ENCODE measurements around the gene CYBRD1. TPM values are rescaled to one million over a fixed set of nuclear protein-coding genes. Genes with fewer than 3 reads are reported as not detected.

The CYBRD1 gene
- polyA plus RNA-seq, 1 experiment, result 157 TPM

- ChIA-PET POLR2A (no interaction called here), CTCF (interaction anchor here (0.6 to 1.3 kb wide), 3 partner anchors 16 to 391 kb away, joined by 3 to 5 read pairs (median 3); no protein-coding TSS in a partner anchor)
- Histone ChIP-seq H3K27me3 (ENCODE audit: control insufficient read depth, insufficient read depth, low read length) (peaks cover 11% of the 10 kb centered on the region), H3K27ac (ENCODE audit: low read depth, low read length) (no peak overlapping the region), H3K9me3 (ENCODE audit: control insufficient read depth, insufficient read depth, low read length) (no peaks in the 10 kb centered on the region), H3K4me3 (ENCODE audit: low read depth, low read length) (no peak overlapping the region)
- TF ChIP-seq CTCF (IDR thresholded peaks at IDR 0.05; ENCODE audit: low read depth, low read length), result no peak
- no peak for DNase-seq (ENCODE audit: low read depth, low spot score)
Measured at GRCh38 chr2:171571721-171572120, 49.4 kb downstream of the CYBRD1 start.

- Histone ChIP-seq H3K27me3 (ENCODE audit: control insufficient read depth, insufficient read depth, low read length) (peaks cover 4% of the 10 kb centered on the region), H3K27ac (ENCODE audit: low read depth, low read length) (no peak overlapping the region), H3K4me3 (ENCODE audit: low read depth, low read length) (no peak overlapping the region), H3K9me3 (ENCODE audit: control insufficient read depth, insufficient read depth, low read length) (no peaks in the 10 kb centered on the region)
- TF ChIP-seq CTCF (IDR thresholded peaks at IDR 0.05; ENCODE audit: low read depth, low read length), result peak; percentile 95
- CTCF ChIA-PET, result interaction anchor here (0.5 to 3.5 kb wide), 18 partner anchors 14 to 910 kb away, joined by 3 to 18 read pairs (median 6); partner anchors contain the start of gene DLX2
- DNase-seq (ENCODE audit: low read depth, low spot score), result peak; percentile 15
- POLR2A ChIA-PET, result no interaction called here
Measured at GRCh38 chr2:171574149-171574795, 52.0 kb downstream of the CYBRD1 start.

GRCh38 chr2:171575606-171576005 is 53.3 kb downstream of the CYBRD1 start:
- H3K27me3 ChIP-seq (ENCODE audit: control insufficient read depth, insufficient read depth, low read length), result peaks cover 4% of the 10 kb centered on the region
- H3K4me3 ChIP-seq (ENCODE audit: low read depth, low read length), result no peak overlapping the region
- no peak for DNase-seq (ENCODE audit: low read depth, low spot score)
- H3K9me3 ChIP-seq (ENCODE audit: control insufficient read depth, insufficient read depth, low read length), result no peaks in the 10 kb centered on the region
- CTCF ChIA-PET, result interaction anchor here (1.0 to 3.5 kb wide), 2 partner anchors 551 to 890 kb away, joined by 3 to 18 read pairs; no protein-coding TSS in a partner anchor
- POLR2A ChIA-PET, result no interaction called here
- H3K27ac ChIP-seq (ENCODE audit: low read depth, low read length), result no peak overlapping the region
- TF ChIP-seq CTCF (IDR thresholded peaks at IDR 0.05; ENCODE audit: low read depth, low read length), result no peak

- H3K27me3 ChIP-seq (ENCODE audit: control insufficient read depth, insufficient read depth, low read length), result no peaks in the 10 kb centered on the region
- no peak for DNase-seq (ENCODE audit: low read depth, low spot score)
- H3K27ac ChIP-seq (ENCODE audit: low read depth, low read length), result no peak overlapping the region
- no peak overlapping the region for H3K4me3 ChIP-seq (ENCODE audit: low read depth, low read length)
- ChIA-PET POLR2A (no interaction called here), CTCF (interaction anchor here (0.6 kb wide), 1 partner anchor 627 kb away, joined by 3 read pairs; no protein-coding TSS in a partner anchor)
- no peak for TF ChIP-seq CTCF (IDR thresholded peaks at IDR 0.05; ENCODE audit: low read depth, low read length)
- no peaks in the 10 kb centered on the region for H3K9me3 ChIP-seq (ENCODE audit: control insufficient read depth, insufficient read depth, low read length)
Measured at GRCh38 chr2:171578127-171578803, 56.0 kb downstream of the CYBRD1 start.

GRCh38 chr2:171579481-171579880 is 57.2 kb downstream of the CYBRD1 start:
- Histone ChIP-seq H3K9me3 (ENCODE audit: control insufficient read depth, insufficient read depth, low read length) (no peaks in the 10 kb centered on the region), H3K27me3 (ENCODE audit: control insufficient read depth, insufficient read depth, low read length) (no peaks in the 10 kb centered on the region), H3K4me3 (ENCODE audit: low read depth, low read length) (no peak overlapping the region), H3K27ac (ENCODE audit: low read depth, low read length) (no peak overlapping the region)
- CTCF ChIA-PET, result interaction anchor here (1.3 to 2.2 kb wide), 2 partner anchors 20 to 127 kb away, joined by 3 to 5 read pairs; no protein-coding TSS in a partner anchor
- TF ChIP-seq CTCF (IDR thresholded peaks at IDR 0.05; ENCODE audit: low read depth, low read length), result no peak
- POLR2A ChIA-PET, result interaction anchor here (0.6 kb wide), 1 partner anchor 8 kb away, joined by 4 read pairs; no protein-coding TSS in a partner anchor
- DNase-seq (ENCODE audit: low read depth, low spot score), result no peak

Measured in AG04450 (cell line).